HepG2 (cell line): ENCODE results near the gene TMX4. TPM values are rescaled to one million over a fixed set of nuclear protein-coding genes. Genes with fewer than 3 reads are reported as not detected.

ENCODE experiments used
- ATAC-seq: fragments of 200-7000 bp; cut with Tn5 transposase; 3 replicates; pipeline ENCODE4 v1.9.1; 2020; ENCODE audit warnings: mild to moderate bottlenecking, moderate library complexity
- BruUV-seq: library from RNA; stranded (reverse); fragments of 400-500 nt; replicated peaks from 2 replicates; lab custom pipeline; 2021; lab: Mats Ljungman, UMichigan
- CTCF ChIA-PET: fragments of 300-600 bp; formaldehyde crosslinking; extraction: SDS; loops from one replicate; lab custom pipeline; 2021; ENCODE audit warnings: low total read pairs, inconsistent platforms, low intra/inter-chr PET ratio; lab: Yijun Ruan, JAX
- POLR2A ChIA-PET: fragments of 350-600 bp; sonication (Branson Sonifier 250); formaldehyde crosslinking; loops from one replicate; lab custom pipeline; 2020; ENCODE audit warnings: antibody characterized with exemption, inconsistent platforms; lab: Yijun Ruan, JAX
- DNase-seq: peaks from one replicate; pipeline ENCODE4 v3.0.0-alpha.2; 2015; ENCODE audit warnings: low spot score
- FAIRE-seq: peaks from 3 replicates; lab custom pipeline; 2011; peaks lifted over from hg19 to GRCh38; lab: Jason Lieb, UNC
- H2AFZ ChIP-seq: one replicate; pipeline ENCODE4 v1.6.1; 2011; ENCODE audit warnings: low read length, inconsistent platforms
- H3K27ac ChIP-seq: fragments of 300-600 bp; 3 replicates; pipeline ENCODE4 v1.8.0; 2011; ENCODE audit warnings: mixed run types, mild to moderate bottlenecking, mixed read lengths, low read length, inconsistent platforms; ENCODE audit not compliant: insufficient read depth; ENCODE audit errors: extremely low read length
- H3K27me3 ChIP-seq, 2 experiments: fragments of 200-600 bp in 1 of 2; 2 replicates in 1 of 2; 3 replicates in 1 of 2; pipeline versions ENCODE4 v1.6.0 to v1.8.0; 2011; ENCODE audit warnings: low read length in 2 of 2, mild to moderate bottlenecking in 2 of 2, moderate library complexity in 2 of 2, inconsistent platforms in 1 of 2; ENCODE audit not compliant: insufficient read depth in 2 of 2, control insufficient read depth in 1 of 2
- H3K36me3 ChIP-seq, 2 experiments: fragments of 200-600 bp in 1 of 2; replicated peaks in 1 of 2; 2 replicates in 1 of 2; 3 replicates in 1 of 2; pipeline versions ENCODE4 v1.5.1 to v1.8.0; 2011; ENCODE audit warnings: low read length in 2 of 2, inconsistent platforms in 1 of 2; ENCODE audit not compliant: insufficient read depth in 2 of 2, control insufficient read depth in 1 of 2
- H3K4me1 ChIP-seq: 2 replicates; pipeline ENCODE4 v1.5.1; 2012; ENCODE audit warnings: low read length, inconsistent platforms; ENCODE audit not compliant: insufficient read depth
- H3K4me2 ChIP-seq: 2 replicates; pipeline ENCODE4 v1.6.0; 2011; ENCODE audit warnings: low read depth, low read length, inconsistent platforms
- H3K4me3 ChIP-seq, 3 experiments: fragments of 200-600 bp in 1 of 3; sonication (generic), shearing (Covaris generic) in 1 of 3; replicated peaks in 1 of 3; 2 replicates each; pipeline ENCODE4 v1.5.1; 2011 to 2016; ENCODE audit warnings: low read length in 3 of 3, inconsistent platforms in 2 of 3, low read depth in 2 of 3, mild to moderate bottlenecking in 2 of 3, control low read depth in 1 of 3, mixed read lengths in 1 of 3; ENCODE audit not compliant: insufficient read depth in 1 of 3
- H3K79me2 ChIP-seq: one replicate; pipeline ENCODE4 v1.6.1; 2011; ENCODE audit warnings: low read length, inconsistent platforms; ENCODE audit not compliant: insufficient read depth
- H3K9ac ChIP-seq: 2 replicates; pipeline ENCODE4 v1.6.0; 2011; ENCODE audit warnings: mild to moderate bottlenecking, low read depth, low read length, inconsistent platforms; ENCODE audit not compliant: insufficient read depth
- H3K9me3 ChIP-seq: 2 replicates; pipeline ENCODE4 v1.5.1; 2012; ENCODE audit warnings: mild to moderate bottlenecking, low read length
- H4K20me1 ChIP-seq: 2 replicates; pipeline ENCODE4 v1.6.0; 2011; ENCODE audit warnings: inconsistent platforms, mild to moderate bottlenecking, low read length, moderate library complexity; ENCODE audit not compliant: insufficient read depth
- ATF1 ChIP-seq: IDR thresholded peaks from 2 replicates; pipeline ENCODE4 v1.6.1; 2016; ENCODE audit warnings: mild to moderate bottlenecking, control low read depth
- ATF3 ChIP-seq: sonication (generic); formaldehyde crosslinking; IDR thresholded peaks from 2 replicates; pipeline ENCODE4 v1.4.0; 2020; ENCODE audit warnings: missing genetic modification reagents
- GZF1 ChIP-seq: sonication (generic); formaldehyde crosslinking; IDR thresholded peaks from 2 replicates; pipeline ENCODE4 v1.5.1; 2020; ENCODE audit warnings: mild to moderate bottlenecking, missing genetic modification reagents
- PHF5A ChIP-seq: IDR thresholded peaks from one replicate; pipeline ENCODE4 v1.6.1; 2018; ENCODE audit warnings: low read depth, missing genetic modification reagents; ENCODE audit not compliant: unreplicated experiment
- PRDM15 ChIP-seq: sonication (generic); formaldehyde crosslinking; IDR thresholded peaks from 2 replicates; pipeline ENCODE4 v1.4.0; 2020; ENCODE audit warnings: missing genetic modification reagents
- RNF219 ChIP-seq: sonication (generic); formaldehyde crosslinking; IDR thresholded peaks from 2 replicates; pipeline ENCODE4 v1.5.0; 2020; ENCODE audit warnings: mild to moderate bottlenecking, missing genetic modification reagents
- SNAPC4 ChIP-seq: sonication (generic); formaldehyde crosslinking; IDR thresholded peaks from 2 replicates; pipeline ENCODE4 v1.4.0; 2020; ENCODE audit warnings: mild to moderate bottlenecking, missing genetic modification reagents
- TP53 ChIP-seq: sonication (generic); formaldehyde crosslinking; conservative IDR thresholded peaks from 2 replicates; pipeline ENCODE4 v1.4.0; 2020; ENCODE audit warnings: missing genetic modification reagents
- U2AF1 ChIP-seq: fragments of 200-400 bp; formaldehyde crosslinking; optimal IDR thresholded peaks from 2 replicates; pipeline ENCODE3; 2017; ENCODE audit warnings: mild to moderate bottlenecking, low read depth, low read length
- ZFP36L2 ChIP-seq: sonication (generic); formaldehyde crosslinking; IDR thresholded peaks from 2 replicates; pipeline ENCODE4 v1.4.0; 2020; ENCODE audit warnings: missing genetic modification reagents
- ZNF121 ChIP-seq: sonication (generic); formaldehyde crosslinking; IDR thresholded peaks from 2 replicates; pipeline ENCODE4 v1.5.0; 2020; ENCODE audit warnings: mild to moderate bottlenecking, missing genetic modification reagents
- WGBS: methylation state at CpG from one replicate; pipeline ENCODE4 v1.1.6; 2017; ENCODE audit warnings: low lambda C conversion rate; 5-methylcytosine and 5-hydroxymethylcytosine counted together
- in situ Hi-C: cut with HindIII; loops from 2 replicates; pipeline ENCODE4 v1.10.0; 2017; ENCODE audit warnings: low pct_unique_long_range_greater_than_20kb; ENCODE audit not compliant: extremely low pct_ligation_motif_present
- intact Hi-C: fragments of 100-400 bp; cut with micrococcal nuclease; formaldehyde crosslinking; loops from one replicate; pipeline ENCODE4 v1.10.0; 2022; ENCODE audit not compliant: unreplicated experiment
- polyA plus RNA-seq, 8 experiments: library from polyadenylated mRNA; depleted of rRNA in 3 of 8; stranded (reverse) in 7 of 8; unstranded in 1 of 8; fragments of >200 nt; fragmentation: Illumina TruSeq in 4 of 8; extraction: Trizol in 4 of 8; gene quantifications; 2 replicates each; pipeline versions ENCODE4 v1.2.1 to v1.2.3, GENCODE V29; 2011 to 2016; ENCODE audit warnings: low read depth in 4 of 8, missing spikeins in 1 of 8, mixed read lengths in 1 of 8; ENCODE audit not compliant: insufficient read depth in 1 of 8
- total RNA-seq, 5 experiments: library from RNA; depleted of rRNA; stranded (reverse); fragments of >200 nt; fragmentation: Illumina TruSeq; extraction: Trizol; gene quantifications; 2 replicates each; pipeline ENCODE4 v1.2.3, GENCODE V29; 2016; ENCODE audit warnings: low read depth in 1 of 5

TMX4 gene
- total and polyA plus RNA-seq, 2 of the 13 experiments (the other 11 are each of a cell fraction or from before 2014, with no cell fraction given), result 7.6 to 21.4 TPM

- TF ChIP-seq PRDM15 (CRISPR knock-in tag) (no peak), PHF5A (no peak)
- TF ChIP-seq, all 625 proteins: peak for 0
Measured at GRCh38 chr20:8050157-8050837, 30.7 kb upstream of the TMX4 start (continued).

- POLR2A ChIA-PET, result no interaction called here
- H2AFZ ChIP-seq, result no peak overlapping the region
- no peak overlapping the region for H3K27ac ChIP-seq
- H3K9me3 ChIP-seq, result no peaks in the 10 kb centered on the region
- FAIRE-seq (no peak), ATAC-seq (no peak), DNase-seq (no peak)
- CTCF ChIA-PET, result no interaction called here
- peaks cover 20% of the 10 kb centered on the region; the same call in 1 of the 2 replicates for H3K4me1 ChIP-seq
- H3K36me3 ChIP-seq, result no peaks in the 10 kb centered on the region
- intact Hi-C loops, result no loop called here
- H4K20me1 ChIP-seq, result no peaks in the 10 kb centered on the region
- H3K27me3 ChIP-seq, result peaks cover 0 to 14% of the 10 kb centered on the region in 2 experiments; a peak in 2 of 5 replicates
- WGBS, result 41% methylated on average over 3 of the region's 3 CpGs
- no peak overlapping the region for H3K4me3 ChIP-seq
- in situ Hi-C loops, result loop anchor here (10.0 kb wide), 1 partner anchor 255 kb away; no protein-coding TSS in a partner anchor
- no TSS peak for BruUV-seq
- no peak overlapping the region for H3K9ac ChIP-seq
- no peak overlapping the region for H3K4me2 ChIP-seq
- no peaks in the 10 kb centered on the region for H3K79me2 ChIP-seq
- TF ChIP-seq U2AF1 (no peak), ATF1 (CRISPR knock-in tag) (no peak), RNF219 (CRISPR knock-in tag) (no peak), ATF3 (CRISPR knock-in tag) (no peak), ZFP36L2 (CRISPR knock-in tag) (no peak), GZF1 (CRISPR knock-in tag) (no peak), ZNF121 (CRISPR knock-in tag) (no peak), SNAPC4 (CRISPR knock-in tag) (no peak), TP53 (CRISPR knock-in tag) (no peak)
Measured at GRCh38 chr20:8049310-8049709, 29.7 kb upstream of the TMX4 start.
